ENCODE results near the gene LMBR1.

LMBR1 gene

DNA sequence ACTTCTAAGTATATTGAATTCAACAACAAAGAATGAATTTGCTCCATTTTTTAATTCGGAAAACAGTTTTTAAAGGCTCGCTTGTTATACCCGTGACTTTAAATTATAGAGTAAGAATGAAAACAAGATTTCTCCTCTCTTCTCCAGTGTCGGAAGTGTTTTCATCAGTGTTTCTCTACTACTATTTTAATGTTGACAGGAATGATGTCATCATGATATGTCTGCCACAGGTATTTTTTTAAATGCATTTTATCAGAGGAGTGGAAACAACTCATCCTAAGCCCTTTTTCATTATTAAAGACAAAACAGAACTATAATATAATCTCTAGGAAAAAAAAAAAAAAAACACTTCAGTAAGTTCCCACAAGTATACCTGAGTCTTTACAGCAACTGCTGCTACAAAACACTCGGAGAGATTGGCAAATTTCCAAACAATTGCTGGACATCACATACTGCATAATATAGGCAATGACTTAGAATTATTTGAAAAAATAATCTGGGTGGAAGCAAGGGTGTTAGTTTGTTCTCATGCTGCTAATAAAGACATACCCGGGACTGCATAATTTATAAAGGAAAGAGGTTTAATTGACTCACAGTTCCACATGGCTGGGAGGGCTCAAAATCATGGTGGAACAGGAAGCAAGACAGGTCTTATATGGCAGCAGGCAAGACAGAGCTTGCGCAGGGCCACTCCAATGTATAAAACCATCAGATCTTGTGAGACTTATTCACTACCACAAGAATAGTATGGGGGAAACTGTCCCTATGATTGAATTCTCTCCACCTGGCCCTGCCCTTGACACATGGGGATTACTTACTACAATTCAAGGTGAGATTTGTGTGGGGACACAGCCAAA is 257.2 kb downstream of the LMBR1 start:
- Histone ChIP-seq H3K9me3 (ENCODE audit: low read length) (peaks cover 4% of the 10 kb centered on the region), H3K27me3 (ENCODE audit: insufficient read depth, low read length) (no peaks in the 10 kb centered on the region), H2AFZ (ENCODE audit: low read depth, low read length) (no peak overlapping the region), H3K36me3 (ENCODE audit: insufficient read depth, low read length) (no peaks in the 10 kb centered on the region), H3K4me3 (ENCODE audit: low read length) (no peak overlapping the region), H3K4me1 (ENCODE audit: insufficient read depth, low read length) (no peaks in the 10 kb centered on the region)

DNA sequence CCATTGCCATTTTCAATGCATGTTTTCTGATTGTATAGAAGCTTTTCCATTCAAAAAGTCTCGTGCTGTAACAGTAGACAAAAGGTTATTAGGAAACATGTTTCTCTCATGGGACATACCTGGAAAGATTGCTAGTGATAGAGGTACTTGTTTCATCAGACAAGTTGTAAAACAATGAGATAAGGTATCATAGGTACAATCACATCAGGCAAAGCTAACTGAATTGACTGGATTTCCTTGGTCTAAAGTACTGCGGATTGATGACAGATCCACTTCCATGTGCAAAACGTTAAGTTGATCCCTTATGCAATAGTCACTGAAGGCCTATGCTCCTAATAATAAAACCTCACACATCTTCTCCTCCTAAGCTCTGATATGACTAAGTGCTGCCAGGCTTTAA is 258.9 kb downstream of the LMBR1 start:
- Histone ChIP-seq H2AFZ (ENCODE audit: low read depth, low read length) (no peak overlapping the region), H3K36me3 (ENCODE audit: insufficient read depth, low read length) (no peaks in the 10 kb centered on the region), H3K4me3 (ENCODE audit: low read length) (no peak overlapping the region)

DNA sequence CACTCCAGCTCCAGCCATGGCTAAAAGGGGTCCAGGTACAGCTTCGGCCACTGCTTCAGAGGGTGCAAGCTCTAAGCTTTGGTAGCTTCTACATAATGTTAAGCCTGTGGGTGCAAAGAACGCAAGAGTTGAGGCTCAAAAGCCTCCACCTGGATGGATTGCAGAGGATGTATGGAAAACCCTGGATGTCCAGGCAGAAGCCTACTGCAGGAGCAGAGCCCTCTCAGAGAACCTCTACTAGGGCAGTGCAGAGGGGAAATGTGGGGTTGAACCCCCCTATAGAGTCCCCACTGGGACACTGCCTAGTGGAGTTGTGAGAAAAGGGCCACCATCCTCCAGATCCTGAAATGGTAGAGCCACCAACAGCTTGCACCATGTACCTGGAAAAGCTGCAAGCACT is 263.1 kb downstream of the LMBR1 start:
- Histone ChIP-seq H3K9me3 (ENCODE audit: low read length) (peaks cover 5% of the 10 kb centered on the region), H3K4me1 (ENCODE audit: insufficient read depth, low read length) (peaks cover 3% of the 10 kb centered on the region), H3K27me3 (ENCODE audit: insufficient read depth, low read length) (no peaks in the 10 kb centered on the region), H2AFZ (ENCODE audit: low read depth, low read length) (no peak overlapping the region), H3K4me3 (ENCODE audit: low read length) (no peak overlapping the region), H3K36me3 (ENCODE audit: insufficient read depth, low read length) (no peaks in the 10 kb centered on the region)

More for the DNA sequence above, 258.9 kb downstream of the LMBR1 start:
- no peaks in the 10 kb centered on the region for H3K4me1 ChIP-seq (ENCODE audit: insufficient read depth, low read length)
- no peaks in the 10 kb centered on the region for H3K27me3 ChIP-seq (ENCODE audit: insufficient read depth, low read length)
- peaks cover 5% of the 10 kb centered on the region for H3K9me3 ChIP-seq (ENCODE audit: low read length)

DNA sequence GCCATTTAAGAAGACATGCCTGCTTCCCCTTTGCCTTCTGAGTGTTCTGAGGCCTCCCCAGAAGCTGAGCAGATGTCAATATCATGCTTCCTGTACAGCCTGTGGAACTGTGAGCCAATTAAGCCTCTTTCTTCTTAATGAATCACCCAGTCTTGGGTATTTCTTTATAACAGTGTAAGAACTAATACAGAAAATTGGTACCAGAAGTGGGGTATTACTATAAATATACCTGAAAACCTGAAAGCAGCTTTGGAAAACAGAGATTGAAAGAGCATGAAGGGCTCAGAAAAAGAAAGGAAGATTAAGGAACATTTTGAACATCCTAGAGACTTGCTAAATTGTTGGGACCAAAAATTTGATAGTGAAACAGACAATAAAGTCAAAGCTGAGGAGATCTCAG is 264.4 kb downstream of the LMBR1 start:
- Histone ChIP-seq H3K4me3 (ENCODE audit: low read length) (no peak overlapping the region), H2AFZ (ENCODE audit: low read depth, low read length) (no peak overlapping the region), H3K9me3 (ENCODE audit: low read length) (peaks cover 5% of the 10 kb centered on the region), H3K27me3 (ENCODE audit: insufficient read depth, low read length) (no peaks in the 10 kb centered on the region), H3K4me1 (ENCODE audit: insufficient read depth, low read length) (peaks cover 3% of the 10 kb centered on the region), H3K36me3 (ENCODE audit: insufficient read depth, low read length) (no peaks in the 10 kb centered on the region)
